Stimulated activated CD4-positive, alpha-beta T cell treated with anti-CD3 and anti-CD28 coated beads, Interleukin-4, amount 100 ng/mL, for 48 hours (primary cell): ENCODE data around the gene WBP1.
"Not testable (repeated sequence)": the region's sequence is repeated elsewhere in the genome, so short reads cannot be mapped to it uniquely, and the experiment has no call there.

Experiments
- DNase-seq, 2 donors: peaks; one replicate each; pipeline ENCODE4 v3.0.0-alpha.2; 2020; ENCODE audit warnings: low read depth in 2 of 2

WBP1 gene

DNA sequence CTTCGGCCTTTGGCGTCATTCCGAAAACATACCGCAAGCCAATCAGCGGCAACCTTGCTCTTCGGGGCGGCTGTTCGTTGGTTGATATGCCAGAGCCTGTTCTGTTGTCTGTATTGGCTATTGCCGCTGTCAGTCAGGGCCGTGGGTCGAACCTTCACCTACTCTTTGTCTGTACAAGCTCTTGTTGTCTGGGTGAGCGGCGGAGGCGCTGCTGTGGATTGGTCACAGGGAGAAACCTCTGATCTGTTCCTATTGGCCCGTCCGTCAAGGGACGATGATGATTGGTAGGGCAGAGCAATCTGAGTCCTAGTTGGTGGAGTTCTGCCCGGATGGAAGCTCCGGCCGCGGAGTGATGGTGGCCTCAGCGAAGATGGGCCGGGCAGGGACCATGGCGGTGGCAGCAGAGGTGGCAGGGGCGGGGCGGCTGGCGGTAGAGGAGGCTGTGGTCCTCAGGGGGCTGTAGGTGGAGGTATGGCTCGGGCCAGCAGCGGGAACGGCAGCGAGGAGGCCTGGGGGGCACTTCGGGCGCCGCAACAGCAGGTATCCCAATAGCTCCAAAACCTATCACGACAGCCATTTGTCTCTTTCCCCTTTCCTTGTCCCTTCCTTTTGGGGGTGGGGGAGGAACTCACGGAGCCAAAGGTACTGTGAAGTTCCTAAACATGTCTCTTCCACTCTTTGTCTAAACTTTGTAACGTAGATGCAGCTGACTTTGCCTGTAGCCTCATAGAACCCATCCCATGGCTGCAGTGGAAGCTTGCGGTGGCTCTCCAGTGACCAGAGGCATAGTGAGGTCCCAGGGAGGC, at the start of gene WBP1:
TSS of gene WBP1 (plus strand) at position 307 of the 806 bp plus-strand sequence. CDS start at position 472, 165 bp downstream.
- peak; percentile 95 to 99 for DNase-seq

DNA sequence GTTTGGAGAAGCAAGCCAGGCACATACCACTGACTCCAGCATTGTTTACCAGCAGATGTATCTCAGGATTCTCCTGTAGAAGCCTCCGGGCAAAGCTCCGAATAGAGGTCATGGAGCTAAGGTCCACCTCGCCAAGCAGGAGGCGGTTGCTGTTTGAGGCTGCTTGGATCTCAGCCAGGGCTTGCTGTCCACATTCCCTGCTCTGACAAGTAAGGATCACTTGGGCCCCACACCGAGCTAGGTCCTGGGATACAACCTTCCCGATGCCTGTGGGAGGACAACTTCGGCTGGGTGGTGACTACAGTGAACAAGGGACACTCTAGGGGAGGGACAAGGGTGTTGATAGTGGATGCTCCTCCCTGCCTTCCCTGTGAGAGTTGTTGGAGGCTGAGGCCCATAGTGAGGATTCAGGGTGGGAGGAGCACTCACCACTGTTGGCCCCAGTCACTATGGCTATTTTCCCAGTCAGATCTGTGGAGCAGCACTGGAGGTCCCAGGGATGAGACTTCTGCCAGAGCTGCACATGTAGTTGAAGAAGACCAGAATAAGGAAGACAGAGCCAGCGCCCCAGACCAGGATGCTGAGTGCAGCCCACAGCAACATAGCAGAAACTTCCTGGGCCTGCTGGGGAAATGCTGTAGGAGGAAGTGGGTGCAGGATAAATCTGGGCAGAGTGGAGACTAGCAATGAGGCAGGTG, 45.1 kb upstream of the WBP1 start:
- no peak for DNase-seq

DNA sequence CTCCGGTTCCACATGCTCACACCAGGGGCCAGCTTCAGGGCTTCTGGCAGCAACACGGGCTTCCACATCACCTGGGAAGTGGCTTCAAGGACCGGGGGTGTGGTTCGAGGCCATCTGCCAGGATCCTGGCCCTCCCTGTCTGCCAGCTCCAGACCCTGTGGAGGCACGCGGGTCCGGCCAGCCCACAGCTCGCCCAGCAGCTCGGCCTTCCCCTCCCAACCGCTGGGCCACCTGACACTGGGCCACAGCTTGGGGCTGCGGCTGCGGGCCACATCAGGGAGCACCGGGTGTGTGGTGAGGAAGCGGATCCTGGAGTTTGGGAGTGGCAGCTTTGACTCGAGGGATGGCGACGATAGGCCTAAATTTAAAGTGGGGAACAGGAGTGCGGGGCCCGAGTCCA, 43.8 kb upstream of the WBP1 start:
- no peak for DNase-seq

DNA sequence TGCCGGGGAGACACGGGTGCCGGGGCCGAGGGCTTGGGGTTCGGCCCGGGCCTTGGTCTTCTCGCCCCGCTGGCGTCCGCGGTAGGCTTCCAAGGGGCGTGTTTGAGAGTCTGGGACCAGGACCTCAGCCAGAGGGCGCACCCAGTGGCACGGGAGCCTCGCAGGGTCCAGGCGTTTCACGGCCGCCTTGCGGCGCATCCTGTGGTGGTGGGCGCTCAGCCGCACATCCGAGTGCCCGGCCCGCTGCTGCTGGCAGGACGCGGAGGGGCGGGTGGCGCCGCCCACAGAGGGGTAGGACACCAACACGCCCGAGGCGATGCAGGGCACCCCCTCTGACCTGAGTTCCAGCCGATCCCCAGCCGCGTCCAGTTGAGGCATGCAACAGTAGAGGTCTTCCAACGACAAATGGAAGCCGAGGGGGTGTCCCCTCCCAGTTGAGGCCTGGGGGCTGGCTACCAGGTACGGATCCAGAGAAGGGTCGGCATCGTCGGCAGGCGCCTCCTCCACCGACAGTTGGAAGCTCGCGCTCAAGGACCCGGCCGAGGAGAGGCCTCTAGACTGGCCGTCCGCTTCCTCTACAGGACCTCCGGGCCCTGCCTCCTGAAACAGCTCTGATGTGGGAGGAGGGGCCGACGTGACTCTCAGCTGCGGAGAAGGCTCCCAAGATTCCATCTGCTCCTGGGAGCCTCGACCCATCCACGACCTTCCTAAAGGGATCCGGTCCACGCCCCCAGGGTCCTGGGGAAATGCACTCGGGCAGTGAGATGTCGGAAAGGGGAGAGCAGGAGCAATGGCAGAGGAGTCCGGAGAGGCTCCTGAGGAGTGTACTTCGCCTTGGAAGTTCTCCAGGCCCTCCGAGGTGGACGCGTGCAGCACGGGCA, 43.1 kb upstream of the WBP1 start:
- no peak for DNase-seq

DNA sequence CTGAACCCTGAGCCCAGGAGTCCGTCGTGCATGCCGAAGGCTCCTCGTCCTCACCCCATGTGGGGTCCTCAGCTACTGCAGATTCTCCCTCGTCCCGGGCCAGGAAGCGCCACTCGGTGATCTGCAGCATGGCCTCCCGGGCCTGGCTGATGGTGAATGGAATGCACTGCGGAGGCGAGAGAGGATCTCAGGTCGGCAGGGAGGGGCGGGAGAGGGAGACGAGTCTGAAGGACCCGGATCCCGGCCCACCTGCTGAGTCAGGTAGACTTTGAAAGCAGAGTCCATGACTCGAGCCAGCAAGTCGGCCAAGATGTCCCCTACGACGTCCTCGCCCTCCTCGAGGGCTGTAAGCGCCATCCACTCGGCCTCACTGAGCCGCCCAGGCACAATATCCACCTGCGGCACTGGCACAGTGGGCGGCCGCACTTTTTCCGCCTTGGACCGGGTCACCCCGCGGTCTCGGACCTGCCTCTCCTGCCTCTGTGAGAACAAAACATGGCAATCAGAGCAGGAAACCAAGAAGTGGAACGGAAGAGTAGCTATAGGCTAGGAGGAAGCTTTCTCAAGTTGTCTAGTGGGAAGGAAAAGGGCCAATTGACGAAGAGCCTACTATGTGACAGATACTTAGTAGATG, 42.4 kb upstream of the WBP1 start:
- no peak for DNase-seq

DNA sequence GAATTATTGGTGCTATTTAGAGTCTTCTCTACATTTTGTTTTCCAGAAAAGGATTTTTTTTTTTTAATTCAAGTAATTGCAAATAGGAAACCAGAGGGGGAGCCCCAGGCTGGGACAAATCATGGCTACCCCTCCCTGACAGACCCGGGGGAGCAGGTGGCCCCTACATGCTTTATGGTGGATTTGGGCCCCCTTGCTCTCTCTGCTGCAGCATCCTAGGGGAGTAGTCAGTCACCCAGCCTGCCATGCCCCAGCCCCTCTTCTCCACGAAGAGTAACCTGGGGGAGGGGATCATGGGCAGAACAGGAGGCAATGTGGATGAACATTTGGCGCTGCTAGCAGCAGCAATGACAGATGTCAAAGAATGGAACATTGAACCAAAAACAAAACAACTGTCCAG, 41.5 kb upstream of the WBP1 start:
- DNase-seq: no peak

DNA sequence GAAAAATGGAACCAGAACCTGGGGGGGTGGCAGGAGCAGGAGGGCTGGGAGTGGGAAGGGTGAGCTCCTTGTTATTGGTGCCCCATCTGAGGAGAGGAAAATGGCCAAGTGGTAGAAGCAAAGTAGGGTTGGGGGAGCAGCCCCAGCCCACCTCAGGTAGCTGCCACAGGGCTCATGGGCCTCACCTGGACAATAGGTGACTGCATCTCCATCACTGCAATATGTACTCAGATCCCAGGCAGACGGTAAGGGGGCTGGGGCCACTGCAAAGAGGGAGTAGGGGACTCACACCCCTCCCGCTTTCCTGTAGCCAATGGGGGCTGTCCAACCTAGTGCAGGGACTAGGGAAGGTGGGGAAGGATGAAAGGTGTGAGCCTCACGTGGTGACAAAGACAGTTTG, 41.0 kb upstream of the WBP1 start:
- DNase-seq: no peak

DNA sequence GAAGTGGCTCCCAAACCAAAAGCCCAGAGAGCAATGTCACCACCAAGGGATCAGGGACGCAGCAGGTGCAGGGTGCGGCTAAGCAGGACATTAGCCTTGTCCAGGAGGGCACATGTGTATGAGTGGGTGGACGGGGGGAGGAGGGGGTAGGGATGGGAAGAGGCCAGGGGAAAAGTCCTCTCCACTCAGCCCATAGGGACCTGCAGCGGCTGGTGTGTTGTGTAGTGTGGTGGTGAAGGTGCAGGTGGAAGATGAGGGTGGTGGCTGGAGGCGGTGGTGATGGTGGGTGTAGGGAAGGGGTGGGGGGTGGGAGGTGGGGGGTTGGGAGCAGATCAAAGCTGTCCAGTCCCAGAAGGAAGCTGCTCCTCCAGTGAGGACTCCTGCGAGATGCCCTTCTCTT, 40.5 kb upstream of the WBP1 start:
- no peak for DNase-seq

DNA sequence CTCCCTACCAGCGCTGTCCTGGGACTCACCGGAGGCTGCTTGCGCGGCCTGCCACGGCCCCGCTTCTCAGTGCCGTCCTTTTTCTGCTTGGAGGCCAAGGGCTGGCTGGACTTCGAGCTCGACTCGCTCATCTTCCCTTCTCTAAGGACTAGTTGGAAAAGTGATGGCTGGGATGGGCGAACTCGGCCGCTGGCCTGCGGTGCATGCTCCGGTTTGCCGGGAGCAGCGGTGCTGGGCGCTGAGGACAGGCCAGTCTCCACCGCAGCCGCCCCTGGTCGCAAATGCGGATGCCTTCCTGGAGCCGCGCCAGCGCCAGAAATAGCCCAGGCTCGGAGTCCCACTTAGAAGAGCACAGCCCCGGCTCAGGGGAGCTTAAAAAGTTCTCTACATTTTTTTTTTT, 39.9 kb upstream of the WBP1 start:
- no peak for DNase-seq

DNA sequence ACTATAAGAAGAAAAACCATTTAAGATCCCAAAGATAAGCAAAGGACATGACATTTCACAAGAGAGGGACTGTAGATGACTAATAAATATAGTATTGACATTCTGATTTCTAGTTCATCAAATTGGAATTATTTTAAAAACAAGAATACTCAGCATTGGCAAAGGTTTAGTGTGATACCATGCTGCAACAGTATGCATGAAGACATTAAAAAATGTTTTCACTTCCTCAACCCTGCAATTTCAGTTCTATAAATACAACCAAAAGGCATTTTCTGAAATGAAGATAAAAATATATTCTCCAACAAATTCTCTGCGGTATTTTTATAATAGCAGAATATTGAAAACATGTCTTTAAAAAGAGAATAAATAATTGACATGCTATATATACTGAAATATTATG, 38.9 kb upstream of the WBP1 start:
- DNase-seq: no peak

DNA sequence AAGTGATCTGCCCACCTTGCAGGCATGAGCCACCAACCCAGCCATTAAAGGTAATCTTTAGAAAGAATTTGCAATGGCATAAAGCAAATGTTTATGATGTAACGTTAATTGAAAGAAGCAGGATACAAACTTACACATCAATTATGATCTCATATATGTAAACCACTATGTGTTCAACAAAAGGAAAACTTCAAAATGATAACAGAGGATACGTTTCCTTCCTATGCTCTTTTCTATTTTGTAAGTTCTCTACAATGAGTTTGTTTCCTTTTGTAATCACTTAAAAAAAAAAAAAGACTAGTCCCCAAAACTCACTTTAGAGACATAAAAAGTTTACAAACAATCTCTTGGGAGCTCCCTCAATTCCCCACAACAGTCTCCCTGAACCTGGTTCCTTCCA, 38.2 kb upstream of the WBP1 start:
- DNase-seq: no peak

DNA sequence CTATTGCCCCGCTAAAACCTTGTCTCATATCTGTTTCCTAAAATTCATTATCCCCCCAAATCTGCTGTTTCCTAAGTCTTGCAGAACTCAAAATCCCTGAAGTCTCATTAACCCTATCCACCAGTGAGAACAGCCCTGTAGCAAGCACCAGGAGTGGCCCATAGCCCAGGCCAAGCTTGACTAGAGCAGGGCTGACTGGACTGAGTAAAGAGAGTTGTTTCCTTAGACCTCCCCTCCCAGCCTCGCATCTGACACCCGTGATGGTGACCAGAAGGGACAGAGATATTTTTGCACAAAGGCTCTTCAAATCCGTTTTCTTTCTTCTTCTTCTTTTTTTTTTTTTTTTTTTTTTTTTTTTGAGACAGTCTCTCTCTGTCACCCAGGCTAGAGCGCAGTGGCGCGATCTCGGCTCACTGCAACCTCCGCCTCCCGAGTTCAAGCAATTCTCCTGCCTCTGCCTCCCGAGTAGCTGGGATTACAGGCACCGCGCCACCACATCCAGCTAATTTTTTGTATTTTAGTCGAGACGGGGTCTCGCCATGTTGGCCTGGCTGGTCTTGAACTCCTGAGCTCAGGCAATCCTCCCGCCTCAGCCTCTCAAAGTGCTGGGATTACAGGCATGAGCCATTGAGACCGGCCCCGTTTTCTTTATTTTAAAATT, 37.7 kb upstream of the WBP1 start:
- not testable (repeated sequence) for DNase-seq

DNA sequence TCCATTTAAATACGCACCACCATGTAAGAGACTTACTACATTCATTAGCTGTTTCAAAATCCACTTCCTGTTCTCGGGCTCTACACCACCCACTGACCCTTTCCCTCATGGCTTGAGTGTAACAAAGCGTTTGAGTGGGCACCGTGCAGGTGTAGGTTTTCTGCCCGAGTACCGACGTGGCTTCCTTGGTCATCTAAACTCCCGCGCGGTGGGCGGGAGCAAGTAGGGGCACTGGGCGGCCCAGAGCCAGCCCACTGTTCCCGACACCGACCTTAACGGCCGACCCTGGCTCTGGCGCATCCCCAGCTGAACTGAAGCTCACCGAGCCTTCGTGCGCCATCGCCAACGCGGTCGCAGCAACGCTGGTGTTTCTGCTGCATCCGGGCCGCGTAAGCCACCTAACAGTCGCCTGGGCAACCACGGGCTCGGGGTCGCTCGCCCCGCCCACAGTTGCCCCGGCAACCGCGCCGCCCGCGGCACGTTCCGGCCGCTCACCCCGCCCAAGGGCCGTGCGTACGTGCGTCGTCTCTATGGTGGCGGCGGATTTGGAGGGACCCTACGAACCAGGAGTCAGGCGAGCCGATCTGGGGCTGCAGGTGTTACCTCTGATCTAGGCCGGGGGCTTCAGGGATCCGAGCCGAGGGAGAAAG, 36.9 kb upstream of the WBP1 start, which contains the start of the genes C2orf81 and WDR54:
TSS of gene C2orf81 (minus strand) at position 399 of the 650 bp plus-strand sequence. CDS start at position 340, 59 bp downstream.
TSS of gene WDR54 (plus strand) at position 510 of the 650 bp plus-strand sequence. CDS start 424 bp downstream, outside the sequence.
- DNase-seq: peak; percentile 95

DNA sequence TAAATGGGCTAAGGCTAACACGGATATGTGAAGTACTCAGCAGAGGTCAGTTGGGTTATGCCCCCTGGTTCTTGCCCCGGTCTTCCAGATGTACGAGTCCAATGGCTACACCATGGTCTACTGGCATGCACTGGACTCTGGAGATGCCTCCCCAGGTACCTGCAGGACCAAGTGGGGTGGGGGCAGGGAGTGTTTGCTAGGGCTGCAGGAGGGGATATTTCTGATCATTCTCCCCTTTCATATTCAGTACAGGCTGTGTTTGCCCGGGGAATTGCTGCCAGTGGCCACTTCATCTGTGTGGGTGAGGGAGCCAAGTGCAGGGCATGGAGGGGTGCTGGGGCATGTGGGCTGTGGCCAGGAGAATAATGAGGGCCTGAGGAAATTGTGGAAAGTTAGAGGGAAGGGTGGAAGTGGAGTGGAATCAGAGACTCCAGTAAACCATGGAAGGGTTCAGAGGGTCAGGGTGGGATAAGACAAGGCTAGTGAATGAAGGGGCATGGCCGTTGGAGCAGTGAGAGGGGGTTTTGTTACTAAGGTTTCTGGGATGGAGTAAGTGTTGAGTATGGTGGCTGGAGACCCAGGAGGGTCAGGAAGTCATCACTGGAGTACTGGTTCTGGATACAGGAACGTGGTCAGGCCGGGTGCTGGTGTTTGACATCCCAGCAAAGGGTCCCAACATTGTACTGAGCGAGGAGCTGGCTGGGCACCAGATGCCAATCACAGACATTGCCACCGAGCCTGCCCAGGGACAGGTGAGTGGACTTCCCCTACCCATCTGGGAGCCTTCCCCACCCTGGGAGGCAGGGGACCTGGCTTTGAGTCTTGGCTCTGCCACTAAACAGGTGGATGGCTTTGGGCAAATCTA, 34.8 kb upstream of the WBP1 start:
- no peak for DNase-seq

DNA sequence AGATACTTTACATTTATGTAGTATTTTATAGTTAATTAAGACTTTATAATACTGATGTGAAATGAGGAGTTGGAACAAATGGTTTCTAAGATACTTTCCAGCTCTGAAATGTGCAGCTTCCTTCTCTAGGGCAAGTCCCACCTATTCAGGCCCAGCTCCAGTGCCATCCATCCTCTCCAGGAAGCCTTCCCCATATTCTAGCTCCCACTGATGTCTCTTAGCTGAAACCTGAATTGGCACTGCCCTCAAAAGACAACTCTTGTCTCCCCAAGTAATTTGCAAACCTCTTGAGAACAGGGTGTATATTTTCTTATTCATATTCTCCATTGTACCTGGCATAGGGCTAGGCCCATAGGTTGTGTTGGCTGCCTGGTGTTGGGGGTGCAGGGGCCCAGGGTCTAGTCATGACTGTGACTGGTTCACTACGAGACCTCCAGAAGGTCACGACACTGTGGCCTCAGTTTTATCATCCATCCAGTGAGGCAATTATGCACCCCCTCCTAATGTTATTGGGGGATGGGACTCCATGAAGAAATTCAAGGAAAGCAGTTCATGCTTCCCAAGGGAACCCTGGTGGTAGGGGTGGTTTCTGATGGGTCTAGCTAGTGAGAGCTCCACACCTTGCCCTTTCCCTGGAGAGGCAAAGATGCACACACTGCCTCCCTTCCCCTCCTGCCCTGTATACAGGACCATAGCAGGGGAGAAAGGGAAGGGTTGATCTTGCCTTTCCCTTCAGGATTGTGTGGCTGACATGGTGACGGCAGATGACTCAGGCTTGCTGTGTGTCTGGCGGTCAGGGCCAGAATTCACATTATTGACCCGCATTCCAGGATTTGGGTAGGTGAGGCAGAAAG, 33.9 kb upstream of the WBP1 start:
- DNase-seq: no peak

DNA sequence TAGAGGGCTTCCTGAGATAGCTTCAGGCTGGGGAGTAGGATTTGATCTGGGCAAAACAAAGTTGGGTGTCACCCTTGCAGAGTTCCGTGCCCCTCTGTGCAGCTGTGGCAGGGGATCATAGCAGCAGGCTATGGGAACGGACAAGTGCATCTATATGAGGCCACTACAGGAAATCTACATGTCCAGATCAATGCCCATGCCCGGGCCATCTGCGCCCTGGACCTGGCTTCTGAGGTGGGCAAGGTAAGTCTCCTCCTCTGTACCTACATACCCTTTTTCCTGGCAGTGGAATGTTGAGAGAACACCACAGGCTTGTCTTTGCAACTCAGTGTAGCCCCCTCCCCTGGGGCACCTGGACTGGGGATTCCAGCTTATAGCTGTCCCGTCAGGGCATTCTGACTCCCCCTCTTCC, 33.2 kb upstream of the WBP1 start:
- DNase-seq: no peak

DNA sequence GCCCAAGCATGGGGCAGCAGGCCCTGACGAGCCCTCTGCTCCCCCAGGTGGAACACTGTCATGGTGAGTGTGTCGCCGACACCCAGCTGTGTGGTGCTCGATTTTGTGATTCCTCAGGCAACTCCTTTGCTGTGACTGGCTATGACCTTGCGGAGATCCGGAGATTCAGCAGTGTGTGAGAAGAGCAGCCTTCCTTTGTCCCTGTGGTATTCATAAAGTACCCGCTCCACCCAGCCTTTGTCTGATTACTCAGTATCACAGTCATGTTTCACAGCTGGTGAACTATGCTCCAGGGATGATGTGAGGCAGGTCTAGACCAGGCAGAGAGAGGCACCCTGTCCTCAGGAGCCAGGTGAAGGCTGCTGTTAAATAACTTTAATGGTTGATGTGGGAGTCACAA, 32.7 kb upstream of the WBP1 start:
- DNase-seq: no peak

DNA sequence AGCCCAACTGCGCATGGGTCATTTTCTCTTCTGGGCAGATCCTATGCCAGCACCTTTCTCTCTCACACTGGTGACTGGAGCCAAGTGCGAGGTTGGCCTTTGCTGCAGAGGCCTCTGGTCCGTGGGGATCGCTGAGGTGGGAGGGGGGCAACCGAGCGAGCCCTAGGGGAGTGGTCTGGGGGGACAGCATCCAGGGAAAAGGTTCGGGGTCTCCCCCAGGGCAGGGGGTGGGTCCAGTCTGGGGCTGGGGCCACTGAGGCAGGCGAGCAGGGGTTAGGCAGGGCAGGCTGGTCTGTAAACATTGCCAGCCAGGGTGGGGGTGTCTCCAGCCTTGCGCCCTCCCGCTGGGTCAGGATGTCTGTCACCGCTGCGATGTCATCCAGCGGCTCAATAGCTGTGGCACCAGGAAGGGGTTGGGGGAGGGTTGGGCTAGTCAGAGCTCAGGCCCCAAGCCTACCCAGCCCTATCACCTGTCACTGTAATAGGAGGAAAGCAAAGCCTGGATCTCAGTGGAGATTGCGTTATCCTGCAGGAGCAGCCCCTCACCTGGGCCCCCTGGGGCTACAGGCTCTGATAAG, 32.0 kb upstream of the WBP1 start:
- no peak for DNase-seq
